ENCODE measurements around the gene DSG4. TPM values are rescaled to one million over a fixed set of nuclear protein-coding genes. Genes with fewer than 3 reads are reported as not detected.

DSG4 gene
- total and polyA plus RNA-seq, 9 of the 15 experiments (the other 6 are each of a cell fraction or from before 2014, with no cell fraction given): not detected

DNA sequence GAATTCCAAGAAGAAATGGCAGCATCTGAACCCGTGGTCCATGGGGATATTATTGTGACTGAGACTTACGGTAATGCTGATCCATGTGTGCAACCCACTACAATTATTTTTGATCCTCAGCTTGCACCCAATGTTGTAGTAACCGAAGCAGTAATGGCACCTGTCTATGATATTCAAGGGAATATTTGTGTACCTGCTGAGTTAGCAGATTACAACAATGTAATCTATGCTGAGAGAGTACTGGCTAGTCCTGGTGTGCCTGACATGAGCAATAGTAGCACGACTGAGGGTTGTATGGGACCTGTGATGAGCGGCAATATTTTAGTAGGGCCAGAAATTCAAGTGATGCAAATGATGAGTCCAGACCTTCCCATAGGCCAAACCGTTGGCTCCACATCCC, 36.6 kb downstream of the DSG4 start (continued):
- TF ChIP-seq, protein P1, sequence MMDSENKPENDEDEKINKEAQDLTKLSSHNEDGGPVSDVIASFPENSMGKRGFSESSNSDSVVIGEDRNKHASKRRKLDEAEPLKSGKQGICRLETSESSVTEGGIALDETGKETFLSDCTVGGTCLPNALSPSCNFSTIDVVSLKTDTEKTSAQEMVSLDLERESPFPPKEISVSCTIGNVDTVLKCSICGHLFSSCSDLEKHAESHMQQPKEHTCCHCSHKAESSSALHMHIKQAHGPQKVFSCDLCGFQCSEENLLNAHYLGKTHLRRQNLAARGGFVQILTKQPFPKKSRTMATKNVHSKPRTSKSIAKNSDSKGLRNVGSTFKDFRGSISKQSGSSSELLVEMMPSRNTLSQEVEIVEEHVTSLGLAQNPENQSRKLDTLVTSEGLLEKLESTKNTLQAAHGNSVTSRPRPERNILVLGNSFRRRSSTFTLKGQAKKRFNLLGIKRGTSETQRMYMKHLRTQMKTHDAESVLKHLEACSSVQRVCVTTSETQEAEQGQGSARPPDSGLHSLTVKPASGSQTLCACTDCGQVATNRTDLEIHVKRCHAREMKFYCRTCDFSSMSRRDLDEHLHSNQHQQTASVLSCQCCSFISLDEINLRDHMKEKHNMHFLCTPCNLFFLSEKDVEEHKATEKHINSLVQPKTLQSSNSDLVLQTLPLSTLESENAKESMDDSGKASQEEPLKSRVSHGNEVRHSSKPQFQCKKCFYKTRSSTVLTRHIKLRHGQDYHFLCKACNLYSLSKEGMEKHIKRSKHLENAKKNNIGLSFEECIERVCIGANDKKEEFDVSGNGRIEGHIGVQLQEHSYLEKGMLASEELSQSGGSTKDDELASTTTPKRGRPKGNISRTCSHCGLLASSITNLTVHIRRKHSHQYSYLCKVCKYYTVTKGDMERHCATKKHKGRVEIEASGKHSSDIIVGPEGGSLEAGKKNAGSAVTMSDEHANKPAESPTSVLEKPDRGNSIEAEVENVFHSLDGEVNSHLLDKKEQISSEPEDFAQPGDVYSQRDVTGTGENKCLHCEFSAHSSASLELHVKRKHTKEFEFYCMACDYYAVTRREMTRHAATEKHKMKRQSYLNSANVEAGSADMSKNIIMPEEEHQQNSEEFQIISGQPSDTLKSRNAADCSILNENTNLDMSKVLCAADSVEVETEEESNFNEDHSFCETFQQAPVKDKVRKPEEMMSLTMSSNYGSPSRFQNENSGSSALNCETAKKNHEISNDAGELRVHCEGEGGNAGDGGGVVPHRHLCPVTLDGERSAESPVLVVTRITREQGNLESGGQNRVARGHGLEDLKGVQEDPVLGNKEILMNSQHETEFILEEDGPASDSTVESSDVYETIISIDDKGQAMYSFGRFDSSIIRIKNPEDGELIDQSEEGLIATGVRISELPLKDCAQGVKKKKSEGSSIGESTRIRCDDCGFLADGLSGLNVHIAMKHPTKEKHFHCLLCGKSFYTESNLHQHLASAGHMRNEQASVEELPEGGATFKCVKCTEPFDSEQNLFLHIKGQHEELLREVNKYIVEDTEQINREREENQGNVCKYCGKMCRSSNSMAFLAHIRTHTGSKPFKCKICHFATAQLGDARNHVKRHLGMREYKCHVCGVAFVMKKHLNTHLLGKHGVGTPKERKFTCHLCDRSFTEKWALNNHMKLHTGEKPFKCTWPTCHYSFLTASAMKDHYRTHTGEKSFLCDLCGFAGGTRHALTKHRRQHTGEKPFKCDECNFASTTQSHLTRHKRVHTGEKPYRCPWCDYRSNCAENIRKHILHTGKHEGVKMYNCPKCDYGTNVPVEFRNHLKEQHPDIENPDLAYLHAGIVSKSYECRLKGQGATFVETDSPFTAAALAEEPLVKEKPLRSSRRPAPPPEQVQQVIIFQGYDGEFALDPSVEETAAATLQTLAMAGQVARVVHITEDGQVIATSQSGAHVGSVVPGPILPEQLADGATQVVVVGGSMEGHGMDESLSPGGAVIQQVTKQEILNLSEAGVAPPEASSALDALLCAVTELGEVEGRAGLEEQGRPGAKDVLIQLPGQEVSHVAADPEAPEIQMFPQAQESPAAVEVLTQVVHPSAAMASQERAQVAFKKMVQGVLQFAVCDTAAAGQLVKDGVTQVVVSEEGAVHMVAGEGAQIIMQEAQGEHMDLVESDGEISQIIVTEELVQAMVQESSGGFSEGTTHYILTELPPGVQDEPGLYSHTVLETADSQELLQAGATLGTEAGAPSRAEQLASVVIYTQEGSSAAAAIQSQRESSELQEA (IDR thresholded peaks at IDR 0.05; ENCODE audit: low read depth): no peak
- TF ChIP-seq RBM22 (IDR thresholded peaks at IDR 0.05; ENCODE audit: low read depth, low read length, poor library complexity, severe bottlenecking) (no peak), MAFG (tag; conservative IDR thresholded peaks at IDR 0.05) (0 out of 2 replicates have a peak, but pooled peaks have one; percentile 30), ZNF561 (CRISPR knock-in tag; conservative IDR thresholded peaks at IDR 0.05) (no peak), TAF1 (IDR thresholded peaks at IDR 0.05; ENCODE audit: control insufficient read depth, extremely low read depth, insufficient read depth, low read length, severe bottlenecking) (no peak), STAG1 (CRISPR knock-in tag; IDR thresholded peaks at IDR 0.05; ENCODE audit: borderline replicate concordance) (no peak), THRAP3 (IDR thresholded peaks at IDR 0.05; ENCODE audit: borderline replicate concordance) (no peak), JUN (IDR thresholded peaks at IDR 0.05; ENCODE audit: borderline replicate concordance, low read depth, low read length) (no peak), JUN (CRISPR knock-in tag; IDR thresholded peaks at IDR 0.05; ENCODE audit: borderline replicate concordance) (no peak), PPARD (CRISPR knock-in tag; IDR thresholded peaks at IDR 0.05) (no peak), ZZZ3 (IDR thresholded peaks at IDR 0.05) (no peak)
- TF ChIP-seq, protein P2, sequence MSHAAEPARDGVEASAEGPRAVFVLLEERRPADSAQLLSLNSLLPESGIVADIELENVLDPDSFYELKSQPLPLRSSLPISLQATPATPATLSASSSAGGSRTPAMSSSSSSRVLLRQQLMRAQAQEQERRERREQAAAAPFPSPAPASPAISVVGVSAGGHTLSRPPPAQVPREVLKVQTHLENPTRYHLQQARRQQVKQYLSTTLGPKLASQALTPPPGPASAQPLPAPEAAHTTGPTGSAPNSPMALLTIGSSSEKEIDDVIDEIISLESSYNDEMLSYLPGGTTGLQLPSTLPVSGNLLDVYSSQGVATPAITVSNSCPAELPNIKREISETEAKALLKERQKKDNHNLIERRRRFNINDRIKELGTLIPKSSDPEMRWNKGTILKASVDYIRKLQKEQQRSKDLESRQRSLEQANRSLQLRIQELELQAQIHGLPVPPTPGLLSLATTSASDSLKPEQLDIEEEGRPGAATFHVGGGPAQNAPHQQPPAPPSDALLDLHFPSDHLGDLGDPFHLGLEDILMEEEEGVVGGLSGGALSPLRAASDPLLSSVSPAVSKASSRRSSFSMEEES (CRISPR knock-in tag; IDR thresholded peaks at IDR 0.05): no peak
- TF ChIP-seq, protein P3, sequence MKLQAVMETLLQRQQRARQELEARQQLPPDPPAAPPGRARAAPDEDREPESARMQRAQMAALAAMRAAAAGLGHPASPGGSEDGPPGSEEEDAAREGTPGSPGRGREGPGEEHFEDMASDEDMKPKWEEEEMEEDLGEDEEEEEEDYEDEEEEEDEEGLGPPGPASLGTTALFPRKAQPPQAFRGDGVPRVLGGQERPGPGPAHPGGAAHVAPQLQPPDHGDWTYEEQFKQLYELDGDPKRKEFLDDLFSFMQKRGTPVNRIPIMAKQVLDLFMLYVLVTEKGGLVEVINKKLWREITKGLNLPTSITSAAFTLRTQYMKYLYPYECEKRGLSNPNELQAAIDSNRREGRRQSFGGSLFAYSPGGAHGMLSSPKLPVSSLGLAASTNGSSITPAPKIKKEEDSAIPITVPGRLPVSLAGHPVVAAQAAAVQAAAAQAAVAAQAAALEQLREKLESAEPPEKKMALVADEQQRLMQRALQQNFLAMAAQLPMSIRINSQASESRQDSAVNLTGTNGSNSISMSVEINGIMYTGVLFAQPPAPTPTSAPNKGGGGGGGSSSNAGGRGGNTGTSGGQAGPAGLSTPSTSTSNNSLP (IDR thresholded peaks at IDR 0.05; ENCODE audit: borderline replicate concordance, low read depth, low read length): no peak
- TF ChIP-seq, protein P4, sequence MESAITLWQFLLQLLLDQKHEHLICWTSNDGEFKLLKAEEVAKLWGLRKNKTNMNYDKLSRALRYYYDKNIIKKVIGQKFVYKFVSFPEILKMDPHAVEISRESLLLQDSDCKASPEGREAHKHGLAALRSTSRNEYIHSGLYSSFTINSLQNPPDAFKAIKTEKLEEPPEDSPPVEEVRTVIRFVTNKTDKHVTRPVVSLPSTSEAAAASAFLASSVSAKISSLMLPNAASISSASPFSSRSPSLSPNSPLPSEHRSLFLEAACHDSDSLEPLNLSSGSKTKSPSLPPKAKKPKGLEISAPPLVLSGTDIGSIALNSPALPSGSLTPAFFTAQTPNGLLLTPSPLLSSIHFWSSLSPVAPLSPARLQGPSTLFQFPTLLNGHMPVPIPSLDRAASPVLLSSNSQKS (CRISPR knock-in tag; IDR thresholded peaks at IDR 0.05): no peak

Measured in K562 (cell line).